HEK293 (cell line): ENCODE measurements around the gene ART5.

Source experiments
- HOXA7 ChIP-seq: sonication (generic); formaldehyde crosslinking; IDR thresholded peaks from 2 replicates; pipeline ENCODE4 v1.8.1; 2022; ENCODE audit warnings: missing genetic modification reagents, borderline replicate concordance
- KLF1 ChIP-seq: fragments of 450-650 bp; formaldehyde crosslinking; IDR thresholded peaks from 2 replicates; pipeline ENCODE4 v1.5.1; 2016; ENCODE audit warnings: missing biosample characterization, missing genetic modification characterization
- KLF9 ChIP-seq: fragments of 450-650 bp; formaldehyde crosslinking; IDR thresholded peaks from 2 replicates; pipeline ENCODE4 v1.5.1; 2016; ENCODE audit warnings: missing biosample characterization, missing genetic modification characterization, low read depth
- YY1 ChIP-seq: fragments of 450-650 bp; formaldehyde crosslinking; IDR thresholded peaks from 2 replicates; pipeline ENCODE4 v1.5.1; 2018; ENCODE audit warnings: missing biosample characterization, missing genetic modification characterization
- ZNF202 ChIP-seq: fragments of 450-650 bp; formaldehyde crosslinking; IDR thresholded peaks from 2 replicates; pipeline ENCODE4 v1.5.1; 2016; ENCODE audit warnings: missing biosample characterization, missing genetic modification characterization, borderline replicate concordance
- ZNF660 ChIP-seq: fragments of 450-650 bp; IDR thresholded peaks from 2 replicates; pipeline ENCODE4 v1.5.1; 2018; ENCODE audit warnings: missing biosample characterization, mild to moderate bottlenecking, missing genetic modification characterization
- TF ChIP-seq, protein P1 (sequence below): fragments of 450-650 bp; formaldehyde crosslinking; IDR thresholded peaks from 2 replicates; pipeline ENCODE4 v1.5.1; 2016; ENCODE audit warnings: missing biosample characterization, missing genetic modification characterization
- TF ChIP-seq, protein P2 (sequence below): fragments of 450-650 bp; formaldehyde crosslinking; IDR thresholded peaks from 2 replicates; pipeline ENCODE4 v1.5.1; 2017; ENCODE audit warnings: missing biosample characterization, missing genetic modification characterization

DNA sequence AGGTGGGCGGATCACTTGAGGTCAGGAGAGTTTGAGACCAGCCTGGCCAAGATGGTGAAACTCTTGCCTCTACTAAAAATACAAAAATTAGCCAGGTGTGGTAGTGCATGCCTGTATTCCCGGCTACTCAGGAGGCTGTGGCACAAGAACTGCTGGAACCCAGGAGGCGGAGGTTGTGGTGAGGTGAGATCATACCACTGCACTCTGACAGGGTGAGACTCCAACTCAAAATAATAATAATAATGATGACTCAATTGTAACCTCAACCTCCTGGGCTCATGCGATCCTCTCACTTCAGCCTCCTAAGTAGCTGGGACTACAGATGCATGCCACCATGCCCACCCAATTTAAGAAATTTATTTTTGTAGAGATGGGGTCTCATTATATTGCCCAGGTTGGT lies 45.0 kb upstream of the ART5 start:
- TF ChIP-seq, protein P1, sequence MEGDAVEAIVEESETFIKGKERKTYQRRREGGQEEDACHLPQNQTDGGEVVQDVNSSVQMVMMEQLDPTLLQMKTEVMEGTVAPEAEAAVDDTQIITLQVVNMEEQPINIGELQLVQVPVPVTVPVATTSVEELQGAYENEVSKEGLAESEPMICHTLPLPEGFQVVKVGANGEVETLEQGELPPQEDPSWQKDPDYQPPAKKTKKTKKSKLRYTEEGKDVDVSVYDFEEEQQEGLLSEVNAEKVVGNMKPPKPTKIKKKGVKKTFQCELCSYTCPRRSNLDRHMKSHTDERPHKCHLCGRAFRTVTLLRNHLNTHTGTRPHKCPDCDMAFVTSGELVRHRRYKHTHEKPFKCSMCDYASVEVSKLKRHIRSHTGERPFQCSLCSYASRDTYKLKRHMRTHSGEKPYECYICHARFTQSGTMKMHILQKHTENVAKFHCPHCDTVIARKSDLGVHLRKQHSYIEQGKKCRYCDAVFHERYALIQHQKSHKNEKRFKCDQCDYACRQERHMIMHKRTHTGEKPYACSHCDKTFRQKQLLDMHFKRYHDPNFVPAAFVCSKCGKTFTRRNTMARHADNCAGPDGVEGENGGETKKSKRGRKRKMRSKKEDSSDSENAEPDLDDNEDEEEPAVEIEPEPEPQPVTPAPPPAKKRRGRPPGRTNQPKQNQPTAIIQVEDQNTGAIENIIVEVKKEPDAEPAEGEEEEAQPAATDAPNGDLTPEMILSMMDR (tag by site-specific recombination), result no peak
- TF ChIP-seq ZNF660, result no peak
- TF ChIP-seq, protein P2, sequence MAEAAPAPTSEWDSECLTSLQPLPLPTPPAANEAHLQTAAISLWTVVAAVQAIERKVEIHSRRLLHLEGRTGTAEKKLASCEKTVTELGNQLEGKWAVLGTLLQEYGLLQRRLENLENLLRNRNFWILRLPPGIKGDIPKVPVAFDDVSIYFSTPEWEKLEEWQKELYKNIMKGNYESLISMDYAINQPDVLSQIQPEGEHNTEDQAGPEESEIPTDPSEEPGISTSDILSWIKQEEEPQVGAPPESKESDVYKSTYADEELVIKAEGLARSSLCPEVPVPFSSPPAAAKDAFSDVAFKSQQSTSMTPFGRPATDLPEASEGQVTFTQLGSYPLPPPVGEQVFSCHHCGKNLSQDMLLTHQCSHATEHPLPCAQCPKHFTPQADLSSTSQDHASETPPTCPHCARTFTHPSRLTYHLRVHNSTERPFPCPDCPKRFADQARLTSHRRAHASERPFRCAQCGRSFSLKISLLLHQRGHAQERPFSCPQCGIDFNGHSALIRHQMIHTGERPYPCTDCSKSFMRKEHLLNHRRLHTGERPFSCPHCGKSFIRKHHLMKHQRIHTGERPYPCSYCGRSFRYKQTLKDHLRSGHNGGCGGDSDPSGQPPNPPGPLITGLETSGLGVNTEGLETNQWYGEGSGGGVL, result no peak
- TF ChIP-seq ZNF202 (tag by site-specific recombination), result no peak
- TF ChIP-seq KLF1 (tag by site-specific recombination), result no peak
- TF ChIP-seq YY1 (tag by site-specific recombination), result no peak
- no peak for TF ChIP-seq KLF9 (tag by site-specific recombination)
- no peak for TF ChIP-seq HOXA7 (CRISPR knock-in tag)
